Upper lobe of left lung (tissue), 6 donors: ENCODE results near the gene LONP1. TPM values are rescaled to one million over a fixed set of nuclear protein-coding genes. Genes with fewer than 3 reads are reported as not detected.

Source experiments
- ATAC-seq, 2 donors: fragments of 200-7000 bp; cut with Tn5 transposase; one replicate each; pipeline ENCODE4 v1.9.1; 2022; ENCODE audit warnings: mild to moderate bottlenecking in 2 of 2, moderate library complexity in 2 of 2; ENCODE audit not compliant: low FRiP score in 2 of 2
- DNase-seq, 2 donors: peaks; one replicate each; pipeline ENCODE4 v3.0.0-alpha.2; 2019 to 2020
- H3K27ac ChIP-seq, 4 donors: fragments of 200-600 bp; sonication (generic); one replicate each; pipeline ENCODE4 v1.5.1; 2016 to 2019
- H3K27me3 ChIP-seq, 4 donors: fragments of 200-600 bp; sonication (generic); one replicate each; pipeline ENCODE4 v1.5.1; 2017 to 2019
- H3K36me3 ChIP-seq, 4 donors: fragments of 200-600 bp; sonication (generic); one replicate each; pipeline ENCODE4 v1.5.1; 2016 to 2019
- H3K4me1 ChIP-seq, 4 donors: fragments of 200-600 bp; sonication (generic); one replicate each; pipeline ENCODE4 v1.5.1; 2018 to 2019
- H3K4me3 ChIP-seq, 4 donors: fragments of 200-600 bp; sonication (generic); one replicate each; pipeline ENCODE4 v1.5.1; 2017 to 2019; ENCODE audit warnings: mild to moderate bottlenecking in 2 of 4, moderate library complexity in 1 of 4
- H3K9me3 ChIP-seq, 4 donors: fragments of 200-600 bp; sonication (generic); one replicate each; pipeline ENCODE4 v1.5.1; 2018 to 2019
- EP300 ChIP-seq, 4 donors: sonication (generic); formaldehyde crosslinking; IDR thresholded peaks; one replicate each; pipeline ENCODE4 v1.5.1; 2017; ENCODE audit warnings: antibody characterized with exemption in 4 of 4, control low read depth in 2 of 4
- POLR2A ChIP-seq, 4 donors: fragments of 450-650 bp; IDR thresholded peaks; one replicate each; pipeline ENCODE4 v1.5.1; 2016 to 2017; ENCODE audit warnings: antibody characterized with exemption in 4 of 4, mild to moderate bottlenecking in 2 of 4
- POLR2AphosphoS5 ChIP-seq, 2 donors: sonication (generic); formaldehyde crosslinking; IDR thresholded peaks; one replicate each; pipeline ENCODE4 v1.5.1; 2017; ENCODE audit warnings: antibody characterized with exemption in 2 of 2
- WGBS, 2 donors: methylation state at CpG; one replicate each; pipeline ENCODE4 v1.1.5; 2017 to 2018; 5-methylcytosine and 5-hydroxymethylcytosine counted together
- total RNA-seq, 6 donors: library from RNA; depleted of rRNA in 4 of 6; stranded (reverse); fragments of >200 nt in 4 of 6; gene quantifications; one replicate each; pipeline versions ENCODE4 v1.1.0 to v1.2.1, GENCODE V29; 2016 to 2021
- TF ChIP-seq, protein P1 (sequence below), 6 experiments: fragments of 450-650 bp in 4 of 6; fragments of 200-600 bp in 2 of 6; sonication (generic) in 2 of 6; IDR thresholded peaks; one replicate each; pipeline ENCODE4 v1.5.1; 2016 to 2019; ENCODE audit warnings: antibody characterized with exemption in 6 of 6
- donor health status: DM: no; HTN: no; CAD: no; lungs with moderate emphysema.
- donor health status: DM: no; HTN: yes; CAD: no; lungs with severe emphysema.

The LONP1 gene
- total RNA-seq, 6 donors from 2014 or later: 79.7 to 141 (median 89.4) TPM

DNA sequence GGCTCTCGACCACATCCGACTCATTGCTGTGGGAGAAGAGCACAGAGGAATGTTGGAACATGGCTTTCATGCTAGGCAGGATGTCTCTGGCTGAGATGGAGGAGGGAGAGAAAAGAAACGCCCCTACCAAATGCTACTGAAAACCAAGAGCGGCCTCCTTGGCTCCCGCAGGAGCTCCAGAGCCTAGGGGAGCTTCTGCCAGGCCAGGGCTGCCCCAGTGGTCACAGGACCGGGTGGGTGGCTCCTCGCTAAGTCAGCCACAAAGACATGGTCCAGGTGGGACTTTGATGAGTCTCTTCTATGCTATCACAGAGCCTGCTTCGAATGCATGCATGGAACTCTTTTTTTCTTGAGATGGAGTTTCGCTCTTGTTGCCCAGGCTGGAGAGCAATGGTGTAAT lies 6.7 kb downstream of the LONP1 start:
- Histone ChIP-seq H3K36me3 (peaks cover 19 to 59% (median 45%) of the 10 kb centered on the region in 4 donors), H3K27me3 (no peaks in the 10 kb centered on the region), H3K27ac (no peak overlapping the region), H3K4me3 (no peak overlapping the region), H3K4me1 (peaks cover 4 to 9% (median 6%) of the 10 kb centered on the region in 4 donors), H3K9me3 (no peaks in the 10 kb centered on the region)
- ATAC-seq (no peak), DNase-seq (no peak)
- no peak for TF ChIP-seq EP300 (IDR thresholded peaks at IDR 0.05)
- TF ChIP-seq, protein P1, sequence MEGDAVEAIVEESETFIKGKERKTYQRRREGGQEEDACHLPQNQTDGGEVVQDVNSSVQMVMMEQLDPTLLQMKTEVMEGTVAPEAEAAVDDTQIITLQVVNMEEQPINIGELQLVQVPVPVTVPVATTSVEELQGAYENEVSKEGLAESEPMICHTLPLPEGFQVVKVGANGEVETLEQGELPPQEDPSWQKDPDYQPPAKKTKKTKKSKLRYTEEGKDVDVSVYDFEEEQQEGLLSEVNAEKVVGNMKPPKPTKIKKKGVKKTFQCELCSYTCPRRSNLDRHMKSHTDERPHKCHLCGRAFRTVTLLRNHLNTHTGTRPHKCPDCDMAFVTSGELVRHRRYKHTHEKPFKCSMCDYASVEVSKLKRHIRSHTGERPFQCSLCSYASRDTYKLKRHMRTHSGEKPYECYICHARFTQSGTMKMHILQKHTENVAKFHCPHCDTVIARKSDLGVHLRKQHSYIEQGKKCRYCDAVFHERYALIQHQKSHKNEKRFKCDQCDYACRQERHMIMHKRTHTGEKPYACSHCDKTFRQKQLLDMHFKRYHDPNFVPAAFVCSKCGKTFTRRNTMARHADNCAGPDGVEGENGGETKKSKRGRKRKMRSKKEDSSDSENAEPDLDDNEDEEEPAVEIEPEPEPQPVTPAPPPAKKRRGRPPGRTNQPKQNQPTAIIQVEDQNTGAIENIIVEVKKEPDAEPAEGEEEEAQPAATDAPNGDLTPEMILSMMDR (IDR thresholded peaks at IDR 0.05): no peak
- 95 to 96% methylated on average over 8 to 9 of the region's 9 CpGs for WGBS, 2 donors

DNA sequence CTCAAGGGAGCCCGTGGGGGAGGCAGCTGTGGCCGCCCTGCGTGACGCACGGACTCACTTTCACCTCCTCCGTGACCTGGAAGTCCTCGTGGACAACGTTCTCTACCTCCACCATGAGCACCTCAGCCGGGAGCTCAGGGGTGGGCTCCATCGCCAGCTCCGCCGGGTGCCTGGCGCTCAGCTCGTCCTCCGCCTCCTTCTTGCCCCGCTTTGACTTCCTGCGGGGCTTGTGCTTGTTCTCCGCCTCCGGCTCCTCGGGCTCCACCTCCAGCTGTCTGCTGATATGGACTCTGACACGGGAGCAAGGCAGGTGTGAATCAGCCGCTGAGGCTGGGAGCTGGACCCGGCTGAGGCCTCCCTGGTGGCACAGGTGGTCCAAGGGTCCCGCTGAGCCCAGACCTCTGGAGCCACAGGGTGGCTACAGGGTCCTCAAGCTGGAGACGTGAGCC lies 8.2 kb downstream of the LONP1 start:
- Histone ChIP-seq H3K4me3 (no peak overlapping the region), H3K36me3 (peaks cover 22 to 74% (median 60%) of the 10 kb centered on the region in 4 donors), H3K27ac (no peak overlapping the region), H3K9me3 (no peaks in the 10 kb centered on the region), H3K4me1 (no peaks in the 10 kb centered on the region), H3K27me3 (no peaks in the 10 kb centered on the region)
- DNase-seq: peak in 1 of 2 donors; percentile 72
- WGBS, 2 donors: 93% methylated on average over 14 to 25 of the region's 25 CpGs
- no peak for ATAC-seq
- TF ChIP-seq, protein P1 (IDR thresholded peaks at IDR 0.05): no peak
- TF ChIP-seq POLR2AphosphoS5 (IDR thresholded peaks at IDR 0.05) (no peak), POLR2A (IDR thresholded peaks at IDR 0.05) (no peak), EP300 (IDR thresholded peaks at IDR 0.05) (no peak)

DNA sequence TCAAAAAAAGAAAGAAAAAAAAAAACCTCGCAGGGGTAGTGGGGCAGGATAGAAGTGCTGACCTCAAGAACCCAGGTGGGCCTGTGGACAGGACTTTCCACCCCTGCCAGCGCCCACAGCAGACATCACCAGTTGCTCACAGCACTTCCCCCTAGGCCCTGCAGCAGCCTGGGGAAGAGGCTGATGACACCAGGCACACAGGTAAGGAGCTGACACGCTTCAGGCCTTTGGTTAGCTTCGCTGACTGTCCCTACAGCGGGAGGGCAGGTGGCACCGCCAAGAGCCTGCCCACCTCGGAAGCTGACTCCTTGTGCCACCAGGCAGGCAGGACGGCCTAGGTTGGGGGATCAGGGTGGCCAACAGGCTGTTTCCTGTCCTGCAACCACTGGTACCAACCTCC lies 8.9 kb downstream of the LONP1 start:
- no peak for TF ChIP-seq POLR2AphosphoS5 (IDR thresholded peaks at IDR 0.05)
- TF ChIP-seq POLR2A (IDR thresholded peaks at IDR 0.05): no peak
- TF ChIP-seq, protein P1 (IDR thresholded peaks at IDR 0.05): no peak
- no peak overlapping the region for H3K4me3 ChIP-seq
- ATAC-seq: no peak

DNA sequence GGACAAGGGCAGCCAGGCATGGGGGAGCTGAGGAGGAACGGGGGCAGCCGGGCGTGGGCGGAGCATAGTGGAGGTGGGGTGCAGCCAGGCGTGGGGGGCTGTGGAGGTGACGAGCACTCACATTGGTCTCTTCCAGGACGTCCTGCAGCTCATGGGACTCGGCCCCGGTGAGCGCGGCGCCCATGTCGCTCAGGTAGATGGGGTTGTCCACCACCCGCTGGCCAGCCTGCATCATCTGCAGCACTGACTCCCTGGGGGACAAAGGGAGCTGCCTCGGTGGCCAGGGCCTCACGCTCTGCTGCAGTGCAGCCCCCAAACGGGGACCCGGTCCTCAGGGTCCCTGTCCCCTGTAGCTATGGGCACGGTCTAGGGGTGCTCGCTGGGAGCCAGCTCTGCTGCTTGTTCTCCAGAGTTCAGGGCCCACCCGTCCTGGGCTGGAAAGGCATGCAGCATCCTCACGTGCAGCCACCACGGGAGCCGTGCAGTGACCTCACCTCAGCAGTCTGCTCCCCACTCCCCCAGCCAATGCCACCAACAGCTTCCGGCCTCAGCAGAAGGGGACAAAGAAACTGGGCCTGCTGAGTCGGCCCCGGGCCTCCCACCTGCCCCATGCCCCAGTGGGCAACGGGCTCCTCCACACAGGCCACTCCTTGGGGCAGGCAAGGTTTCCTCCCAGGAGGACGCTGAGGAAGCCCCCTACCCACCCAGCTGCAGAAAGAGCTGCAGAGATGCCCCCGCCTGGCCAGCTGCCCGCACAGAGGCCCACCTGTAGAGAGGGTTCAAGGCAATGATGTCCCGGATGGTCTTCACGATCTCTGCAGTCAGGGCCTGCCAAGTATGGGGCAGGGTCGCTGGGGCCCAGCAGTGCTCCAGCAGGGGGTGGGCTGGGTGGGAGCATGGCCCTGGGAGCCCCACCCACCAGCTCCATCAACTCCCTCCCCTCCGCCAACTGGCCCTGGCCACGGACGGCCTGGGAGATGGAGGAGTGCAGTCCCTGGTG lies 12.1 kb downstream of the LONP1 start:
- TF ChIP-seq POLR2A (IDR thresholded peaks at IDR 0.05) (no peak), EP300 (IDR thresholded peaks at IDR 0.05) (no peak), POLR2AphosphoS5 (IDR thresholded peaks at IDR 0.05) (no peak)
- TF ChIP-seq, protein P1 (IDR thresholded peaks at IDR 0.05): no peak
- Histone ChIP-seq H3K4me1 (no peaks in the 10 kb centered on the region), H3K4me3 (no peak overlapping the region), H3K27ac (no peak overlapping the region), H3K9me3 (no peaks in the 10 kb centered on the region), H3K36me3 (peaks cover 39 to 97% (median 84%) of the 10 kb centered on the region in 4 donors), H3K27me3 (no peaks in the 10 kb centered on the region)
- 90 to 97% methylated on average over 16 to 33 of the region's 37 CpGs for WGBS, 2 donors
- peak in 1 of 2 donors; percentile 84 for DNase-seq
- ATAC-seq: peak in 1 of 2 donors; percentile 2

More for the DNA sequence above, 8.9 kb downstream of the LONP1 start:
- Histone ChIP-seq H3K4me1 (no peaks in the 10 kb centered on the region), H3K9me3 (no peaks in the 10 kb centered on the region), H3K27me3 (no peaks in the 10 kb centered on the region), H3K27ac (no peak overlapping the region), H3K36me3 (peaks cover 27 to 81% (median 67%) of the 10 kb centered on the region in 4 donors)
- no peak for DNase-seq
- WGBS, 2 donors: 94 to 95% methylated on average over 8 of the region's 8 CpGs
